GM12864 (cell line): ENCODE results near the gene PFKFB3.

ENCODE experiments used
- DNase-seq: peaks from one replicate; pipeline ENCODE4 v3.0.0-alpha.2; 2011; ENCODE audit warnings: low read depth
- H3K4me3 ChIP-seq: 2 replicates; pipeline ENCODE4 v1.5.1; 2011; ENCODE audit warnings: mild to moderate bottlenecking, low read depth, low read length, control low read depth
- CTCF ChIP-seq: IDR thresholded peaks from 2 replicates; pipeline ENCODE4 v1.5.1; 2011; ENCODE audit warnings: low read depth, mild to moderate bottlenecking, moderate library complexity, low read length, control low read depth, inconsistent platforms; ENCODE audit errors: missing control alignments

Gene PFKFB3

GRCh38 chr10:6219494-6219836, 16.7 kb downstream of the PFKFB3 start:
- H3K4me3 ChIP-seq: no peak overlapping the region
- DNase-seq: no peak
- TF ChIP-seq CTCF: no peak

GRCh38 chr10:6220418-6221191, 17.9 kb downstream of the PFKFB3 start:
- no peak for TF ChIP-seq CTCF
- DNase-seq: no peak
- no peak overlapping the region for H3K4me3 ChIP-seq

GRCh38 chr10:6221192-6221940, 18.6 kb downstream of the PFKFB3 start:
- TF ChIP-seq CTCF: no peak
- H3K4me3 ChIP-seq: no peak overlapping the region

GRCh38 chr10:6221971-6222751, 19.4 kb downstream of the PFKFB3 start:
- TF ChIP-seq CTCF: no peak
- H3K4me3 ChIP-seq: no peak overlapping the region
- DNase-seq: no peak

More at GRCh38 chr10:6221192-6221940, 18.6 kb downstream of the PFKFB3 start:
- no peak for DNase-seq

GRCh38 chr10:6222755-6223154, 20.0 kb downstream of the PFKFB3 start:
- TF ChIP-seq CTCF: no peak
- no peak for DNase-seq
- H3K4me3 ChIP-seq: no peak overlapping the region

GRCh38 chr10:6223981-6224380, 21.2 kb downstream of the PFKFB3 start:
- DNase-seq: no peak
- H3K4me3 ChIP-seq: no peak overlapping the region
- TF ChIP-seq CTCF: no peak
